GM20000 (cell line): ENCODE results near the gene MTA2.
"Not testable (repeated sequence)": the region's sequence is repeated elsewhere in the genome, so short reads cannot be mapped to it uniquely, and the experiment has no call there.

Experiments
- DNase-seq: peaks from one replicate; pipeline ENCODE4 v3.0.0; 2012; ENCODE audit warnings: low spot score
- CTCF ChIP-seq: IDR thresholded peaks from 2 replicates; pipeline ENCODE4 v1.5.1; 2012; ENCODE audit warnings: mild to moderate bottlenecking, control low read depth; ENCODE audit errors: extremely low read depth, missing control alignments

Gene MTA2

GRCh38 chr11:62575156-62575555 lies 26.5 kb downstream of the MTA2 start:
- no peak for DNase-seq
- no peak for TF ChIP-seq CTCF

- TF ChIP-seq CTCF = no peak
- DNase-seq = no peak
These were observed 27.1 kb downstream of the MTA2 start for GRCh38 chr11:62574363-62575071.

GRCh38 chr11:62573592-62574362 lies 27.9 kb downstream of the MTA2 start, which contains the start of gene EEF1G:
EEF1G (minus strand) TSS chr11:62573891; CDS start chr11:62573842, 49 bp downstream.
- no peak for TF ChIP-seq CTCF
- peak; percentile 95 for DNase-seq

- TF ChIP-seq CTCF = no peak
- DNase-seq = no peak
These were observed 28.6 kb downstream of the MTA2 start for GRCh38 chr11:62573006-62573591.

- DNase-seq = no peak
- TF ChIP-seq CTCF = no peak
These were observed 29.2 kb downstream of the MTA2 start for GRCh38 chr11:62572431-62572830.

GRCh38 chr11:62571493-62571892 lies 30.2 kb downstream of the MTA2 start:
- DNase-seq = not testable (repeated sequence)

- not testable (repeated sequence) for DNase-seq
These were observed 30.8 kb downstream of the MTA2 start for GRCh38 chr11:62570903-62571302.

GRCh38 chr11:62569611-62570010 lies 32.1 kb downstream of the MTA2 start:
- DNase-seq = no peak
- no peak for TF ChIP-seq CTCF
